HL-60 (cell line): ENCODE measurements around the gene PKD1L1.

Source experiments
- DNase-seq, 2 experiments: peaks; one replicate each; pipeline ENCODE4 v3.0.0-alpha.2; 2010 to 2020; ENCODE audit warnings: low read depth in 1 of 2, low spot score in 1 of 2
- H3K27ac ChIP-seq: fragments of 250-450 bp; sonication (Bioruptor Pico); replicated peaks from 2 replicates; pipeline ENCODE4 v1.5.1; 2020; ENCODE audit warnings: mild to moderate bottlenecking, moderate library complexity
- H3K27me3 ChIP-seq: fragments of 250-450 bp; sonication (Bioruptor Pico); 2 replicates; pipeline ENCODE4 v1.5.1; 2021; ENCODE audit warnings: mild to moderate bottlenecking, moderate library complexity; ENCODE audit not compliant: insufficient read depth, poor library complexity, severe bottlenecking
- H3K4me3 ChIP-seq: replicated peaks from 2 replicates; pipeline ENCODE4 v1.5.1; 2011; ENCODE audit warnings: mild to moderate bottlenecking, control low read depth, low read length; ENCODE audit not compliant: insufficient read depth
- CTCF ChIP-seq: IDR thresholded peaks from one replicate; pipeline ENCODE4 v1.5.1; 2011; ENCODE audit warnings: low read length, control low read depth, inconsistent platforms; ENCODE audit not compliant: insufficient read depth
- GABPA ChIP-seq: IDR thresholded peaks from 2 replicates; pipeline ENCODE4 v1.6.1; 2012; ENCODE audit warnings: low read depth
- POLR2AphosphoS5 ChIP-seq: IDR thresholded peaks from 2 replicates; pipeline ENCODE4 v1.6.1; 2012; ENCODE audit warnings: low read depth
- REST ChIP-seq: IDR thresholded peaks from 2 replicates; pipeline ENCODE4 v1.6.1; 2012; ENCODE audit warnings: low read depth; ENCODE audit not compliant: insufficient replicate concordance
- SPI1 ChIP-seq: IDR thresholded peaks from 2 replicates; pipeline ENCODE4 v1.6.1; 2012; ENCODE audit warnings: low read depth, mild to moderate bottlenecking, borderline replicate concordance

PKD1L1 gene

GRCh38 chr7:47775238-47775637 lies 173.0 kb downstream of the PKD1L1 start:
- no peak for DNase-seq
- TF ChIP-seq CTCF, result no peak
- no peaks in the 10 kb centered on the region for H3K27me3 ChIP-seq
- H3K27ac ChIP-seq, result no peak overlapping the region
- H3K4me3 ChIP-seq, result no peak overlapping the region

GRCh38 chr7:47772492-47772891 lies 175.8 kb downstream of the PKD1L1 start:
- Histone ChIP-seq H3K27ac (no peak overlapping the region), H3K27me3 (no peaks in the 10 kb centered on the region), H3K4me3 (no peak overlapping the region)
- TF ChIP-seq REST (no peak), POLR2AphosphoS5 (no peak), GABPA (no peak), SPI1 (no peak), CTCF (no peak)
- DNase-seq, result no peak

- TF ChIP-seq SPI1 (no peak), REST (no peak), GABPA (no peak)
- Histone ChIP-seq H3K4me3 (no peak overlapping the region), H3K27me3 (no peaks in the 10 kb centered on the region), H3K27ac (no peak overlapping the region)
- DNase-seq, result no peak
These were observed 176.3 kb downstream of the PKD1L1 start for GRCh38 chr7:47771990-47772360.

- H3K27ac ChIP-seq, result no peak overlapping the region
These were observed 176.8 kb downstream of the PKD1L1 start for GRCh38 chr7:47771336-47771989.

More at GRCh38 chr7:47771336-47771989, 176.8 kb downstream of the PKD1L1 start:
- H3K27me3 ChIP-seq, result no peaks in the 10 kb centered on the region
- H3K4me3 ChIP-seq, result no peak overlapping the region
- TF ChIP-seq CTCF, result no peak
- no peak for TF ChIP-seq GABPA
- TF ChIP-seq SPI1, result no peak
- TF ChIP-seq POLR2AphosphoS5, result no peak
- TF ChIP-seq REST, result no peak
- no peak for DNase-seq
